ENCODE measurements around the gene ZNF627.
"Not testable (repeated sequence)": the region's sequence is repeated elsewhere in the genome, so short reads cannot be mapped to it uniquely, and the experiment has no call there.

Gene ZNF627

GRCh38 chr19:11597202-11598102 is at the start of gene ZNF627:
ZNF627 (plus strand) TSS chr19:11597483; CDS start chr19:11597628, 145 bp downstream.
- peak; percentile 95 for DNase-seq

DNA sequence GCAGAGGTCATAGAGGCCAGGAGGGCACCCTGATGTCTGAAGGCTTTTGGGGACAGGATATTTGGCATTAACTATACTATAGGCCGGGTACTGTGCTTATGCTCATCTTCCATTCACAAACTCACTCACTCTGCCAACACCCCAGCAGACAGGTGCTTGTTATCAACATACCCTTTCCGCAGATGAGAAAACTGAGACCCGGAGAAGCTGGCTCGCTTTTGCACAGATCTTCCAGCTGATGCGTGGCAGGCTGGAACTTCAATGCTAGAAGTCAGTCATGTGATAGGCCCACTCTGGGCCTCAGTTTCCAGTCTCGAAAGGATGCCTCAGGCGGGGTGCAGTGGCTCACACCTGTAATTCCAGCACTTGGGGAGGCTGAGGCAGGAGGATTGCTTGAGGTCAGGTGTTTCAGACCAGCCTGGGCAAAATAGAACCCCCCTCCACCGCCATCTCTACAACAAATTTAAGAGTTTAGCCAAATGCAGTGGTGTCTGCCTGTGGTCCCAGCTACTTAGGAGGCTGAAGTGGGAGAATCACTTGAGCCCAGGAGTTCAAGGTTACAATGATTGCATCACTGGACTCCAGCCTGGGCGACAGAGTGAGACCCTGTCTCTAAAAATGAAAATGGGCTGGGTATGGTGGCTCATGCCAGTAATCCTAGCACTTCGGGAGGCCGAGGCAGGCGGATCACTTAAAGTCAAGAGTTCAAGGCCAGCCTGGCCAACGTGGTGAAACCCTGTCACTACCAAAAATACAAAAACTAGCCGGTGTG is 49.2 kb upstream of the ZNF627 start:
- no peak for DNase-seq

- no peak for DNase-seq
Measured at GRCh38 chr19:11549386-11549953, 47.8 kb upstream of the ZNF627 start.

- DNase-seq = no peak
Measured at GRCh38 chr19:11550265-11550664, 47.0 kb upstream of the ZNF627 start.

- DNase-seq = no peak
Measured at GRCh38 chr19:11551603-11552235, 45.6 kb upstream of the ZNF627 start.

GRCh38 chr19:11552666-11553372 is 44.5 kb upstream of the ZNF627 start:
- DNase-seq = no peak

- DNase-seq = no peak
Measured at GRCh38 chr19:11554160-11554559, 43.1 kb upstream of the ZNF627 start.

GRCh38 chr19:11555246-11555645 is 42.0 kb upstream of the ZNF627 start:
- no peak for DNase-seq

GRCh38 chr19:11556634-11557420 is 40.5 kb upstream of the ZNF627 start:
- no peak for DNase-seq

- DNase-seq = peak; percentile 96
Measured at GRCh38 chr19:11558881-11559828, 38.1 kb upstream of the ZNF627 start, which contains the start of gene ELOF1. ELOF1 (minus strand) TSS chr19:11559230; CDS start chr19:11554347, 4,883 bp downstream.

DNA sequence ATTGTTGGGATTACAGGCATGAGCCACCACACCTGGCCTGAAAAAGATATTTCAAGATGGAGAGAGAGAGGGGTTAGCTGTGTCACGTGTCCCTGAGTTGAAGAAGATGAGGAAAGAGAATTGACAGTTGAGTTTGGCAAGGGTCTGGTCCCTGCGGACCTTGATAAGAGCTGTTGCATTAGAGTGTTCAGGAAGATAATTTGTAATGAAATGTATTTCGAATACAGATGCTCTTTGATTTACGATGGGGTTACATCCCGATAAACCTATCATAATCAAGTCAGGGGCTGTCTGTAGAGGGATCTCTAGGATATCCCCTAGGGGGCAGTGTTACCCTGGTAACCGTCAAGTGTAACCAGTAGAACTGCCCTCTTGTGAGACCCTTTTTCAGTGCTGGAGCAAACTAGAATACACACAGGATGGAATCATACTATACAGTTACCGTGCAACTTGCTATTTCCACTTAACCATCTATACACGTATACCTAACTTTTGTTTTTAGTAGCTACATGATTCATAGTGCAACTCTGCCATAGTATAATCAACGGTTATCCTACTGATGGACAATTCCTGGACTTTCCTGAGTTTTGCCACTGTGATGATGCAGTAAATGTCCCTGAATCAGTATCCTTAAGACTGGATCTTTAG is 36.8 kb upstream of the ZNF627 start:
- DNase-seq = peak; percentile 72

- no peak for DNase-seq
Measured at GRCh38 chr19:11563532-11563931, 33.8 kb upstream of the ZNF627 start.

DNA sequence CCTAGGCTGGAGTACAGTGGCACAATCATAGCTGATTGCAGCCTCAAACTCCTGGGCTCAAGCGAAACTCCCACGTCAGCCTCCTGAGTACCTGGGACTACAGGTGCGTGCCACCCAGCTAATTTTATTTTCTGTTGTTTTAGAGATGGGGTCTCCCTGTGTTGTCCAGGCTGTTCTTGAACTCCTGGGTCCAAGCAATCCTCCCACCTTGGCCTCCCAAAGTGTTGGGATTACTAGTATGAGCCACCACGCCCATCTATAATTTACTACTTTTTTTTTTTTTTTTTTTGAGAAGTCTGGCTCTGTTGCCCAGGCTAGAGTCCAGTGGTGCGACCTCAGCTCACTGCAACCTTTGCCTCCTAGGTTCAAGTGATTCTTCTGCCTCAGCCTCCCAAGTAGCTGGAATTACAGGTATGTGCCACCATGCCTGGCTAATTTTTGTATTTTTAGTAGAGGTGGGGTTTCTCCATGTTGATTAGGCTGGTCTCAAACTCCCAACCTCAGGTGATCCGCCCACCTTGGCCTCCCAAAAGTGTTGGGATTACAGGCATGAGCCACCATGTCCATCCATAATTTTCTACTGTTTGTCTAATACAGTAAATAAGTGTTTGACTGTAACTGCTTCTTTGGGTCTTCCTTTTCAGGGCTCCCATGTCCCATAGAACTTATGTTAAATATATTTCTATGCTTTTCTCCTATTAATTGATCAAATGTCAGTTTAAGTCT is 33.0 kb upstream of the ZNF627 start:
- not testable (repeated sequence) for DNase-seq

GRCh38 chr19:11565649-11565980 is 31.7 kb upstream of the ZNF627 start:
- DNase-seq = not testable (repeated sequence)

DNA sequence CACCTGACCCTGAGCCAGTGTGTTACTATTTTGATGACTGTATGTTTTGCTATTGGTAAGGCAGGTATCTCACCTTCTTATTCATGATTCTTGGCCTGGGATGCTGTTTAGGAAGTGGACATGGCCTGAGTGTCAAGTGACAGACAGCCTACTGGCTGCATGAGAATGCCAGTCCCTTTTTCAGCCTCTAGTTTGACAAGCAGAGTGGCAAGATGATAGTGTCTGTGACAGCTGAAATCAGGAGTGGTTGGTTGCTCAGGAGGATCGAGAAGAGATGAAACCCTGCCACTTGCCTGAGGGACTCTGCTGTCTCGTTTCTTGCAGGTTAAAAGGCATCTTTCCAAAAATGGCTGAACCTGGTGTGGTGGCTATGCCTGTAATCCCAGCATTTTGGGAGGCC is 31.1 kb upstream of the ZNF627 start:
- no peak for DNase-seq

GRCh38 chr19:11570039-11570462 is 27.2 kb upstream of the ZNF627 start:
- DNase-seq = no peak

DNA sequence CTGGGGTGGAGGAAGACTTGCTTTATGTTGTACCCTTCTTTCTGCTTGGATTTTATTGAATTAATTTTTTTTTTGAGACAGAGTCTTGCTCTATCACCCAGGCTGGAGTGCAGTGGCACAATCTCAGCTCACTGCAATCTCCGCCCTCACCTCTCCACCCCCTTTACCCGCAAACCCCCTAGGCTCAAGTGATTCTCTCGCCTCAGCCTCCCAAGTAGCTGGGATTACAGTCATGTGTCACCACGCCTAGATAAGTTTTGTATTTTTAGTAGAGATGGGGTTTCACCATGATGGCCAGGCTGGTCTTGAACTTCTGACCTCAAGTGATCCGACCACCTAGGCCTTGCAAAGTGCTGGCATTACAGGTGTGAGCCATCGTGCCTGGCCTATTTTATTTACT is 23.9 kb upstream of the ZNF627 start:
- DNase-seq = not testable (repeated sequence)

DNA sequence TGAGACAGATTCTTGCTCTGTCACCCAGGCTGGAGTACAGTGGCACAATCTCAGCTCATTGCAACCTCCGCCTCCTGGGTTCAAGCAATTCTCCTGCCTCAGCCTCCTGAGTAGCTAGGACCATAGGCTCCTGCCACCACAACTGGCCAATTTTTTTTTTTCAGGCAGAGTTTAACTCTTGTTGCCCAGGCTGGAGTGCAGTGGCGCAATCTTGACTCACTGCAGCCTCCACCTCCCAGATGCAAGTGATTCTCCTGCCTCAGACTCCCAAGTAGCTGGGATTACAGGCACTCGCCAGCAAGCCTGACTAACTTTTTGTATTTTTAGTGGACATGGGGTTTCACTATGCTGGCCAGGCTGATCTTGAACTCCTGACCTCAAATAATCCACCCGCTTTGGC is 23.5 kb upstream of the ZNF627 start:
- not testable (repeated sequence) for DNase-seq

DNA sequence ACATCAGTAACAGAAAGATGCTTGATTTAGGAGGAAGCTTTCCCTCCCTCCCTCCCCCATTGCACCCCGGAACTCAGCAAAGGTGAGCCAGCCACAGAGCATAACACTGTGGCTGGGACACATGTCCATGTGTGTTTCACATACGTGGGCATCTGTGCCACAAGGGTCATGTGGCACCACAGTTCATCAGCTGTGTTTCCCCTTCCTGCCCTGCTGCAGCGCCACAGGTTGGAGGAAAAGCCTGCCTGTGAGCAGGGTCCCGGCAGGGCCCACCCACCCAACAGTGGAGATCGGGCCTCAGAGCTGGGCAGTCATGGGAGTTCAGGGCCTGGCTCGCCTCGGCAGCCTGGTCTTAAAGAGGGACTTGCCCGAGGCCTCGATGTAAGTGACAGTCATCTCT is 22.6 kb upstream of the ZNF627 start:
- no peak for DNase-seq

Data from NCI-H446 treated with DMSO at 0.1 percent for 48 hours (cell line).